NCI-H82 treated with DMSO at 0.1 percent for 48 hours (cell line): Measurements from ENCODE around the gene PLEKHA4.
"Not testable (repeated sequence)": the region's sequence is repeated elsewhere in the genome, so short reads cannot be mapped to it uniquely, and the experiment has no call there.

Experiments
- DNase-seq: peaks from one replicate; lab custom pipeline; 2025; ENCODE audit not compliant: unreplicated experiment; lab: John Stamatoyannopoulos, UW

PLEKHA4 gene

DNA sequence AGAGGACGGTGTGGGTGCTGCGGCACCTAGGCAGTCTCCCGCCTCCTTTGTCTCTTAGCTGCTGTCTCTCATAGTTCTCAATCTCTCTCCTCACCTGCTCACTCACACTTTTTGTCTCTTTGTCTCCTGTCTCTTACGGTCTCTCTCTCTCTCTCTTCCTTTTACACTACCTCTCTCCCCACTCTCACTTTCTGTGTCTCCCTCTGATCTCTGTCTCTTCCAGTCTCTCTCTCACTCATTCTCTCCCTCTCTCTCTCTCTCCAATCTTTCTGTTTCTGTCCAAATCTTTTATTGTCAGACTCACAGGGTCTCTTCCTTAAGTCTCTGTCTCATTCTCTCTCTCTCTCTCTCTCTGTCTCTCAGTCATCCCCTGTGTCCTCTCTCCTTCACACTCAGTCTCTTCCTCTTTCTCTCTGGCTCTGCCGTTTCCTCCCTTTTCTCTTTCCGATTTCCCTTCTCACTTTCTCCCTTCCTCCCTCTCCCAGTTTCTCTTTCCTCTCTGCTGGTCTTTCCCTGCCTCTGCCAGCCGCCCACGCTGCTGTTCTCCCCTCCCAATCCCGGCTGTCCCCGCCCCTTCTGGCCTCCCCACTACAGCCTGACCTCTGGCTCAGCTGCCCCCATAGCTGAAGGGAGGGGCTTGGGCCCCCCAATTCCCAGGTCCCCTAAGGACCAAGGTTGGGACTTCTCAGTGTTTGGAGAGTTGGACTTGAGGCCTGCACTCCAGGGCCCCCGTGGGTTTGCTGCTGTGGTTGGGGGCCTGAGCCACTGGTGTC is at the start of gene PLEKHA4:
Gene PLEKHA4, minus strand, starts transcription at position 504 of the 773 bp plus-strand sequence. CDS start 997 bp downstream, outside the sequence.
- DNase-seq: no peak

GRCh38 chr19:48918071-48918470 is 49.7 kb upstream of the PLEKHA4 start:
- DNase-seq: no peak

DNA sequence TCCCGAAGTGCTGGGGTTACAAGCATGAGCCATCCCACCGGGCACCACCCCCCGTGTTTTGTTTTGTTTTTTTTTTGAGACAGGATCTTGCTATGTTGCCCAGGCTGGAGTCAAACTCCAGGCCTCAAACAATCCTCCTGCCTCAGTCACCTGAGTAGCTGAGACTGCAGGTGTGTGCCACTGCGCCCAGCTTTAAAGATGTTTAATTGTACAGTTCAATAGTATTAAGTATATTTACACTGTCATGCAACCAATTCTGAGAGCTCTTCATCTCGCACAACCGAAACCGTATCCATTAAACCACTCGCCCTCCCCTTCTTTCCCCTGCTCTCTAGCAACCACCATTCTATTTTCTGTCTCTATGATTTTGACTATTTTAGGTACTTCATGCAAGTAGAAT is 47.3 kb upstream of the PLEKHA4 start:
- DNase-seq: no peak

DNA sequence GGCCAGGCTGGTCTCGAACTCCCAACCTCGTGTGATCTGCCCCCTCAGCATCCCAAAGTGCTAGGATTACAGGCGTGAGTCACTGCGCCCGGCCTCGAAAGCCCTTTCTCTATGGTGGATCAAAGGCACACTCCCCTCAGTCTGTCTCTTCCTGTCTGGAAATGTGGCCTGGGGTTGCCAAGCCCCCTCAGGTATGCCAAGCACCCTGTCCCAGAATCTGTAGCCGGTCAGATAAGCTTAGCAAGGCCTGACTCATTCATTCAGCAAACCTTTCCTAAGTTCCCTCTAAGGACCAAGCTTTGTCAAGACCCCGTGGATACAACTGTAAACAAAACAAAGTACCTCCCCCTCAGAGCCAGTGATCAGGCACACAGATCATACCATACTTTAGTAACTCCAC is 45.8 kb upstream of the PLEKHA4 start:
- DNase-seq: no peak

GRCh38 chr19:48913114-48913889 is 44.9 kb upstream of the PLEKHA4 start:
- no peak for DNase-seq

GRCh38 chr19:48910803-48911202 is 42.4 kb upstream of the PLEKHA4 start:
- no peak for DNase-seq

GRCh38 chr19:48909424-48910077 is 41.1 kb upstream of the PLEKHA4 start:
- not testable (repeated sequence) for DNase-seq

DNA sequence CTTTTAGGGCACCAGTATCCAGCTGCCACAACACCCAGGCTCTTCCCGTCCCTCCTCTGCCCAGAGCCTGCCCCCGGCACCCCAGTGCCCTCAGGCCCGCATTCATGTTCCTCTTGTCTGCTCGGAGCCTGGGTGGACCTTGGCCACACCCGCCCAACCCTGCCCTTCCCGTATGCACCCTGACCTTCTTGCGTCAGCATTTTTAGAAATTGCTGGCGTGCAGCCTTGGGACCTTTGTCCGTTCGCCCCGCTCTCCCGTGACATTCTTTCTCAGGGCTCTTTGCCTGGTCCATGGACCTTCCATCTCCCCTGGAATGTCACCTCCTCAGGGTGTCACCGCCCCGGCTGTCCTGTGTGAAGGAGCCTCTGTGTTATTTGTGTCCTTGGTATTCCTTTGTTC is 39.3 kb upstream of the PLEKHA4 start:
- DNase-seq: no peak

DNA sequence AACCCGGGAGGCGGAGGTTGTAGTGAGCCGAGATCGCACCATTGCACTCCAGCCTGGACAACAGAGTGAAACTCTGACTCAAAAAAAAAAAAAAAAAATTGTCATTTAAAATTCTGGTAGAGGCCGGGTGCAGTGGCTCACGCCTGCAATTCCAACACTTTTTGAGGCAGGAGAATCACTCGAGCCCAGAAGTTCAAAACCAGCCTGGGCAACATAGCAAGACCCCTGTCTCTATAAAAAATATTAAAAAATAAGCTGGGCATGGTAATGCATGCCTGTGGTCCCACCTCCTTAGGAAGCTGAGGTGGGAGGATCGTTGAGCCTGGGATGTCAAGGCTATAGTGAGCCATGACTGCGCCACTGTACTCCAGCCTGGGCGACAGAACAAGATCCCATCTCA is 37.9 kb upstream of the PLEKHA4 start:
- DNase-seq: no peak

GRCh38 chr19:48905664-48906063 is 37.2 kb upstream of the PLEKHA4 start:
- no peak for DNase-seq

DNA sequence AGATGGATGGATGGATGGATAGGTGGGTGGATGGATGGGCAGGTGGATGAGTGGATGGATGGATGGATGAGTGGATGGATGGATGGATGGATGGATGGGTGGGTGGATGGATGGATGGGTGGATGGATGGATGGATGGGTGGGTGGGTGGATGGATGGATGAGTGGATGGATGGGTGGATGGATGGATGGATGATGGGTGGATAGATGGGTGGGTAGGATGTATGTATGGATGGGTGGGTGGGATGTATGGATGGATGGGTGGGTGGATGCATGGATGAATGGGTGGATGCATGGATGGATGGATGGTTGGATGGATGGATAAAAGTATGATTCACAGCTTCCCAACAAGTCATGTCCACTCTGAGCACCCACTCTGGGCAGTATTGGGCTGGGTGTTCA is 35.4 kb upstream of the PLEKHA4 start:
- DNase-seq: not testable (repeated sequence)

DNA sequence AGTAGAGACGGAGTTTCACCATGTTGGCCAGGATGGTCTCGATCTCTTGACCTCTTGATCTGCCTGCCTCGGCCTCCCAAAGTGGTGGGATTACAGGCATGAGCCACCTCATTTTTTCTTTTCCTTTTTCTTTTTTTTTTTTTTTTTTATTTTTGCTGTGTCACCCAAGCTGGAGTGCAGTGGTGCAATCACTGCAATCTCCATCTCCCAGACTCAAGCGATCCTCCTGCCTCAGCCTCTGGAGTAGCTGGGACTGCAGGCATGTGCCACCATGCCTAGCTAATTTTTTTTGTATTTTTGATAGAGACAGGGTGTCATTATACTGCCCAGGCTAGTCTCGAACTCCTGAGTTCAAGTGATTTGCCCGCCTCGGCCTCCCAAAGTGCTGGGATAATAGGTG is 33.9 kb upstream of the PLEKHA4 start:
- DNase-seq: not testable (repeated sequence)

- DNase-seq: no peak
Observed at GRCh38 chr19:48900477-48901406, 32.3 kb upstream of the PLEKHA4 start.

- peak; percentile 95 for DNase-seq
Observed at GRCh38 chr19:48899781-48900476, 31.5 kb upstream of the PLEKHA4 start, which contains the start of gene NUCB1. Gene NUCB1 (plus strand): TSS chr19:48900312. CDS start chr19:48900797, 485 bp downstream.

GRCh38 chr19:48899386-48899749 is 31.0 kb upstream of the PLEKHA4 start:
- DNase-seq: not testable (repeated sequence)

GRCh38 chr19:48897181-48897580 is 28.8 kb upstream of the PLEKHA4 start:
- DNase-seq: no peak

GRCh38 chr19:48896191-48896720 is 27.8 kb upstream of the PLEKHA4 start:
- no peak for DNase-seq

DNA sequence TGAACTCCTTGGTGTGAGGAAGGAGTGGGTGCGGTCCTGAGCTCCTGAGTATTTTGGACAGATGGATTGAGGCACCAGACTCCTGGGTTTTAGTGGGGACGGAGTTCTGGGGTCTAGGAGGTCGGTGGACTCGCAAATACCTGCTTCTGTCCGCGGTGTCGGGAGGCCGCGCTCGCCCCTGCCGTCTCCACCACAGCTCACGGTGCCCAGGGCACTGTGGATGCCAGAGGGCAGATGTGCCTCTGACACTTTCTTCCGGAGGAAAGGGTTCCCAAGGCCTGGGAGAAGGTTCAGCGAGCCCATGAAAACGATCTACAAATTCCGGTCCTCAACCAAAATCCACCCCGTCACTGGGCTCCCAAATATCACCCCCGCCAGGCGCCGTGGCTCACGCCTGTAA is 26.8 kb upstream of the PLEKHA4 start:
- DNase-seq: no peak

GRCh38 chr19:48890551-48890950 is 22.1 kb upstream of the PLEKHA4 start:
- no peak for DNase-seq

GRCh38 chr19:48889496-48889895 is 21.1 kb upstream of the PLEKHA4 start:
- not testable (repeated sequence) for DNase-seq
